Right renal cortex interstitium (tissue), 3 donors: Measurements from ENCODE around the gene PLEKHO1. TPM values are rescaled to one million over a fixed set of nuclear protein-coding genes. Genes with fewer than 3 reads are reported as not detected.

Experiments
- DNase-seq, 3 donors: peaks; one replicate each; pipeline ENCODE4 v3.0.0-alpha.2; 2013; ENCODE audit warnings: low read depth in 3 of 3, low spot score in 2 of 3
- polyA plus RNA-seq, 3 donors: library from polyadenylated mRNA; unstranded; fragments of 120-200 nt; gene quantifications; one replicate each; pipeline ENCODE4 v1.2.1, GENCODE V29; 2013; ENCODE audit not compliant: insufficient read length in 3 of 3

Gene PLEKHO1
- polyA plus RNA-seq, 3 donors = 45.6 to 47.6 (median 47.4) TPM

DNA sequence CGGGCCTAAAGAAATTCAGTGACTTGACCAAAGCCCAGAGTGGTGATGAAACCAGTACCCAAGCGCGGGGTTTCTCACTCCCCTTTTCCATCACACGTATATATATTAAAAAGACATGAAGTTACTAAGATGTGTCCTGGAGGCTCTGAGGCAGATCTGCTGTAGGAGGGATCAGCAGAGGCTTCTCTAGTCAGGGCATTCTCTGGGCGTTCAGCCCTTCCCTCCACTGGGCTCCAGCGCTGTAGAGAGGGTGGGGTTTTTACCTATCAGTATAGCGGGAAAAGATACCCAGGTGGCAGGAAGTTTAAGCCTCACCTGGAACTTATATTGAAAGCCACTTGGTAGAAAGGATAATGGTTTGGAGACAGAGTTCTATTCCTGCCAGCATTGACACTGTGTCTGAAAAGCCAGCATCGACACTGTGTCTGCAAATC lies 862 bp upstream of the PLEKHO1 start:
- no peak for DNase-seq

DNA sequence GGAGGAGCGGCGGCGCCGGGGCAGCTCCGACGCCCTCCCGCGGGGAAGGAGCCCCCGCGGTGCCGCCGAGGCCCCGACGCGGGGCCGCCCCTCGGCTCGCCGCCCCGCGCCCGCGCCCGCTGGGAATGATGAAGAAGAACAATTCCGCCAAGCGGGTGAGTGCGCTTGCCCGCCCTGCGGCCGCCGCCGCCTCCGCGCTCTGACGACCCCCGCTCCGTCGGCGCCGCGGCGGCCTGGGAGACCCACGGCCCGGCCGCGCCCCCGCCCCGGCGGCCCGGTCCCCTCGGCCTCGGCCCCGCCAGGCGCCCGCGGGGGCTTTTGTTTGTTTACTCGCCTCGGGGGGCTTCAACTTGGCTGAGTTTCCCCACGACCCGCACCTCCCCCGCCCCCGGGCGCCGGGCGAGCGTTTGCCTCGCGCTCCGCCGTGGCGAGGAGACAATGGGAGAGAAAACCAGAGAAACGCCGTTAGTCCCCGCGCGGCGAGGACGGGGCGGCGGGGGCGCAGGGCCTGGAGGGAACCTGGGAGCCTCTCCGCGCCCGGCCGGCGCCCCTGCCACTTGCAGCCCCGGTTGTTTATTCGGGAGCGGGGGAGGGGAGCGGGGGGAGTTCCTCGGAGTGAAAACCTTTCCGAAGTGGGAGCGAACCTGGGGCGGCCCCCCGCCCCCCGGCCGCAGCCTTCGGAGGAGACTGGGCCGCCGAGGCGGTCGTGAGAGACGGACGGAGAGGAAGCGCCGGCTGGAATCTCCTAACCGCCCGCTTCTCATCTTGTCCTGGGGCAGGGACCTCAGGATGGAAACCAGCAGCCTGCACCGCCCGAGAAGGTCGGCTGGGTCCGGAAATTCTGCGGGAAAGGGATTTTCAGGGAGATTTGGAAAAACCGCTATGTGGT lies 661 bp downstream of the PLEKHO1 start:
- DNase-seq = no peak

DNA sequence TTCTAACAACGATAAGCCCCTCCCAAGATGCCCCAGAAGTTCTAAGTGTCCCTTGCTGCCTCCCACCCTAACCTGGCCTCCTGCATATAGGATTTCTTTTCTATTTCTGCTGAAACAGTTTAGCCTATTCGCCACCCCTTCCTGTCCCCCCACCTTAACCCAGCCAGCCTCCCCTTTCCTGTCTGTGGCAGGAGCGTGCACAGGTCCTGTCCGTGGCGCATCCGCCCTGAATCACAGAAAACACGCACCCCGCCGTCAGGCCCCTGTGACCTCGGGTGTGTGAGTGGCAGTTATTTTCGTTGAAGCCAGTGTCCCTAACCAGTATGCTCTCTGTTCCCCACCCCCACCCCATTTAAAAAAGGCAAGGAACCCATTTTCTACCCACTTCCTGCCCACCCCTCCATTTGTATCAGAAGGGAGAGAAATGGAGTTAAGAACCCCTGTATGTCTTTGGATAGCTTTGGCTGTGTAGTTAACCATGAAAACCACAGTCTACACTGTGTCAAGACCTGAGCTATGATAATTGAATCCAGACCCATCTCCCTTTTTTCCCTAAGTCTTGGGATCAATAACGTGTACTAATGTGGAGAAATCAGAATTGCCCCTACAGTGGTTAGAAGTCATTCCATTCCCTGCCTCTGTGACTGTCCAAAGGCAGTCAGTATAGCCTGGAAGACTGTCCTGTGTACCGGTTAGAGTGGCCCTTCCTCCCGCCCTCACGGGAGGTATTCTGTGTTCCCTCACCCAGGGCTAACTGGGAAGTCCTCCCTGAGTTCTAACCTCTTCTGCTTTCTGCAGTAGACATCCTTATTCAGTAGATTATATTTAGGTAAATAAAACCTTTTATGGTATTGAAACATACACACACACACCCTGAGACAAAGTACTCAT lies 1.8 kb downstream of the PLEKHO1 start:
- no peak for DNase-seq

DNA sequence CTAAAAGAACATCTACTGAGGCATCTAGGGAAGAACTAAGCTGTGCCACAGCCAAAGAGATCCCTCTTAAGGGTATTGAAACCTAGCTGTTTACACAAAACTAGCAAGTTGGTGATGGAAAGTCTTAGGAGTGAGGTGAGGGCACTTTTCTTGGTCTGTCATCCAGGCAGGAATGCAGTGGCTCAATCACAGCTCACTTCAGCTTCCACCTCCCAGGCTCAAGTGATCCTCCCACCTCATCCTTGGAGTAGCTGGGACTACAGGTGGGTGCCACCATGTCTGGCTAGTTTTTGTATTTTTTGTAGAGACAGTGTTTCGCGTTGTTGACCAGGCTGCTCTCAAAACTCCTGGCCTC lies 2.4 kb downstream of the PLEKHO1 start:
- no peak for DNase-seq

DNA sequence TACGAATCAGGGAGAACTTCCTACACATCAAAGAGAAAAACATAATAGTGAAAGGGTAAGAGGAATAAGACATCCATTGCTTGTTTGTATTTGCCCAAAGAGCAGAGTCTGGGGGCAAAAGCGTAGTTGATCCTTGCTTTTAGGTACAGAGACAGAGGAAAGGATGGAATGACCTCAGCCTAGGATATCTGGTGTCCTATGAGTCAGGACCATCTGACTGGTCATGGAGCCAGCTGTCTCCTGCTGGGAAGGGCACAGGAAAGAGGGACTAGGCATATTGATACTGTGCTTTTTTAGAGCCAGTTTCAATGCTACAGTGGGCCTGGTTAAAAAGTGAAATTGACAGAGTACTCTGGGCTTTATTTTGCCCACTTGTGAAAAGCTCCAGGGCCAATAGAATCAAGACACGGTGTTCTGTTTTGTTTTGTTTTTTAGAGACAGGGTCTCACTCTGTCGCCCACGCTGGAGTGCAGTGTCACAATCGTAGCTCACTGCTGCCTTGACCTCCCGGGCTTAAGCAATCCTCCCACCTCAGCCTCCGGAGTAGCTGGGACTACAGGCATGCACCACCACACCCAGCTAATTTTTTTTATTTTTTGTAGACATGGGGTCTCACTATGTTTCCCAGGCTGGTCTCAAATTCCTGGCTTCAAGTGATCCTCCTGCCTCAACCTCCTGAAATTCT lies 3.2 kb downstream of the PLEKHO1 start:
- DNase-seq = no peak

DNA sequence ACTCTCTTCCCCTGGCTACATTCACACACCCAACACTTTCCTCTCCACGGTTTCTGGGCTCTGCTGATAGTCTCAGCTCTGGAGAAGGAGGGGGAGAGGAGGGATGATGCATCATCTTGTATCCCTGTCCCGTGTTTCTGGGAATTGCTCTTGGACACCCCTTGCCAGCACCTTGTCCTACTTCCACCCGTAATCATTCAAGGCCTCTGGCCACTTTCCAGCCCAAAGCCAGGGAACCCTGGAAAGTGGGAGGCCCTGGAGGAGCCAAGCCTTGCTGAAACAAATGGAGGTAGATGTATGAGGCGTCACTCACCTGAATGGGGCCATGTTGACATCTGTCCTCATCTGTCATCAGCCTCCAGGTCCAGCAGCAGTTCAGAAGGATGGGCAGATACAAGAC lies 4.4 kb downstream of the PLEKHO1 start:
- DNase-seq = no peak

DNA sequence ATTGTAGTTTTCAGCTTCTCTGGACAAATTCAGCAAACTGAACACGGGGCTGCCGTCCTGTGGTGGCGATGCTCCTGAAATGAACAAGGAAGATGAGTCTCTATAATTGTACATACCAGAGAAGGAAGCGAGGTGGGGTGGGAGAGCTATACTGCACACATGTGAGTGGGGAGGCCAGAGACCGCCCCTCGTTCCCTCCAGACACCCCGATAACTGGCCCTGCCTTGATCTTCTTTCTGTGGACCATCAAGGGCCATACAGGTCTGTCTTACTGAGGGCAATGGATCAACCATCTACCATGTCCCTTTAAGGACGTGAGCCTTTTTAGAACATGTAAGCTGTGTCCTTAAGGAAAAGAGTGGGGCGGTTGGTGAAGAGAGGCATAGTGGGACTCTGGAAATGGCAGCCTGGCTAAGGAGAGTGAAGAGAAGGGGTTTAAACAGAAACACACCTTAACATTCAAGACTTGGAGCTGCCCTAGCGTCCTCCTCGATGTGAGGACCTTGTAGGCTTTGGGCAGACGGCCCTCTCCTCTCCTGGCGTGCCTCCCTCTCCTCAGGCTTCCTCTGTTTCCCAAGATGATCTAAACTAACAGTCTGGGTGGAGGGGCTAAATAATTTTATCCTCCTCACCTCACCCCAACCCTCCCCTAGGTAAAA lies 5.8 kb downstream of the PLEKHO1 start:
- no peak for DNase-seq

DNA sequence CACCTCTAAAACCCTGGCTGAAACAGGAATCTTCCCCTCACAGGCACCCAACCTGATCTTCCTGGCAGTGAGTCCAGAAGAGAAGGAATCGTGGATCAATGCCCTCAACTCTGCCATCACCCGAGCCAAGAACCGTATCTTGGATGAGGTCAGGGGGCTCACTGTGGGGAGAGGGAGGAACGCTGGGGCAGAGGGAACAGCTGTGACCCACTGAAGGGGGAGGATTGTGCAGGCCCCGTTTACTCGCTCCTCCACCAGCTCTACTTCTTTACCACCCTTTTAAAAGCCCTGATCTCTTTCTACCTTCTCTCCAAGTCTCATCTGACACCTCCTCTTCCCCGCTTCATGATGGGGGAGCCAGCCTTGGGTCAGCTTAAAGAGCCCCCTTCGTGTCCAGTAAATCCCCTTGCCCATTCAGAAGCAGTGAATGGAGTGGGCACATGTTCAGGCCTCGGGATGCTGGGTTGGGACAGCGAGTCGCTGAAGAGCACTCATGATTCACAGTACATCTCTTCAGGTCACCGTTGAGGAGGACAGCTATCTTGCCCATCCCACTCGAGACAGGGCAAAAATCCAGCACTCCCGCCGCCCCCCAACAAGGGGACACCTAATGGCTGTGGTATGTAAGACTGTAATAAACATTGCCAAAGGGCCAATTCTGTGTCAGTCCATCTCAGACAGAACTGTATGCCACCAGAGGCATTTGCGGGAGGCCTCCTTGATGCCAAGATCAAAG lies 7.3 kb downstream of the PLEKHO1 start:
- no peak for DNase-seq

DNA sequence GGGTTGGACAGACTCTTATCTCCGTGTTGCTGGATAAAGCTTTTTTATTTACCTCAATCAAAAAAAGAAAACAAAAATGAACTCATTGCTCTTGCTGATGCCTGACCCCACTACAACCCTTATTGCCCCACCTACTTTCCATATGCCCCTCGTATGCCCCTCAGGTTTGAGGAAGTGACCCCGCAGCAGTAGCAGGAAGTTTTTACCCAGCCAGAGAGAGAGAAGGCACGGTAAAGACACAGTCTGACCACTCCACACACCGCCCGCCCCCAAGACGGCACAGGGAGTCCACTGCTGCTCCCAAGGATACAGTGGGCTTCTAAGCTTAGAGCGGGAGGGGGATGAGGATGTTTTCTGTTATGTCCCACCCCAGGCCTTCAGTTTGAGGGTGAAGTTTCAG lies 9.8 kb downstream of the PLEKHO1 start:
- no peak for DNase-seq

DNA sequence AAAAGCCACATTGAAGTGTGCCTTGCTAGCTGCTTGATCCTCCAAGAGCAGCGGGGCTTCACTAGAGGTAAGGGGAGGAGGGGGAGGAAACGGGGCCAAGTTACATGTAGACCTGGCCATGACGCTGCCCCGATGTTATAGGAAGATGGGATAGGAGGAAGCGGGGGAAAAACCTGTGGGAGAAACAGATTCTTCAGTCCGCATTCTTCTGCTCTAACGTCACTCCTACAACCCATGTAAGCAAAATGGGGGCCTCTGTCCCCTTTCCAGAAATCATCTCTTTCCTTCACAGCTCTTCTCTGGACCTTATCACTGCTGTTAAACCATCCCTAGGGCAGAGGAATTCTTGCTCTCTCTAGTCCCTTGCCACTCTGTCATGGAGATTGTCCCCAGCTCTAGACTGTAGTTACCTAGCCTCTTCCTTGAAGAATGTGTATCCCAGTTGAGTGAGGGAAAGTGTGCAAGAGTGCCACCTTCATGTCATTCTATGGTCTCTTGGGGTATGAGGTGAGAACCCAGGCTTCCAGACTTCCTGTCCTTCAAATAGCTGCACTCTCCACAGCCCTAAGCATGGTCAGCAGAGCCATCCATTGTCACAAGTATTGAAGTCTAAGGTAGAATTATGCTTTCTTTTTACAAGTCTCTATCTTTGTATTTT lies 11.4 kb downstream of the PLEKHO1 start:
- DNase-seq = no peak

DNA sequence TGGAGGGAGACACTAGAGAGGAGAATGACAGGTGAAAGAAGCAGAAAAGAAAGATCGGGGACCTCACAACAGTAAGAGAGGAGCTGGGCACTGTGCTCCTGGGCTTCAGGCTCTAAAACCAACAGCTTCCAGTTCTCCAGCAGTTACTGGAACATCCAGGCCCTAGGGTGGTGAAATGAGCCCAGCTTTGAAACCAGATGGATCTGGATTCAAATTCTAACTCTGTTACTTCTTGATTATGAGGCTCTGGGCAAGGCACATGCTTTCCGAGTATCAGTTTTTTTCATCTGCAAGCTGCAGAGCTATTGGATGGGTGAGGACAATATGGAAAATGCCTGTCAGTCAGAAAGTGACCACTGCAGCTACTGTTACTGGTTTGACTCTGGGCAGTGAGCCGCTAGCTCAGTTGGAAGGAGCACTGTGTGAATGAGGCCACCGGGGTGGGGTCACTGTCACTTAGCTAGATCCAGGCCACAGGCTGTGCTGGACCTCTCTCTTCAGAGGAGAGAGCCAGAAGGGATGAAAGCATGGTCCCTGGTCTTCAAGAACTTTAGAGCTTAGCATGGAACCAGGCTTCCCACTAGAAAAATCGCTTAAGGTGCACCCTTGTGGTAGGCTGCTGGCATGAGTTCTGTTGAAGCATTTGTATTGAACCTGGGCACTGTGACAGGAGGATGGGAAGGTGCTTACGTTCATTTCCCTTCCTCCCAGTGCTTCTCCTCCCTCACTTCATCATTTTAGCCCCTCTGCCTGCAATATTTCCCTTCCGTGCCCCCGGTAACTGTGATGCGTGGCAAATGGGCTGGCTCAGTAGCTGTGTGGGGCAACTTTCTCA lies 12.2 kb downstream of the PLEKHO1 start:
- no peak for DNase-seq

DNA sequence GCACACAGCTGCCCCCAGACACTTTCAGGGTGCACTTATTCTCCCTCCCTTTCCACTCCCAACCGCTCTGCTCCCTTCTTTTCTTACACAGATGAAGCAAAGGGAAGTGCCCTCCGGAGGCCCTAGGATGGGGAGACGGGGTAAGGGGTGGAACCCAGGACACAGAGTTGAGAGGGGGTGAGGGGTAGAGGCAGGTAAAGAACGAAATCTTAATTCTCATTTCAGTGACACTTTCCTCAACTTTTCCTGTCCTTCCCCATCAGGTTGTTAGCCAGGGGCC lies 12.8 kb downstream of the PLEKHO1 start:
- DNase-seq = no peak

DNA sequence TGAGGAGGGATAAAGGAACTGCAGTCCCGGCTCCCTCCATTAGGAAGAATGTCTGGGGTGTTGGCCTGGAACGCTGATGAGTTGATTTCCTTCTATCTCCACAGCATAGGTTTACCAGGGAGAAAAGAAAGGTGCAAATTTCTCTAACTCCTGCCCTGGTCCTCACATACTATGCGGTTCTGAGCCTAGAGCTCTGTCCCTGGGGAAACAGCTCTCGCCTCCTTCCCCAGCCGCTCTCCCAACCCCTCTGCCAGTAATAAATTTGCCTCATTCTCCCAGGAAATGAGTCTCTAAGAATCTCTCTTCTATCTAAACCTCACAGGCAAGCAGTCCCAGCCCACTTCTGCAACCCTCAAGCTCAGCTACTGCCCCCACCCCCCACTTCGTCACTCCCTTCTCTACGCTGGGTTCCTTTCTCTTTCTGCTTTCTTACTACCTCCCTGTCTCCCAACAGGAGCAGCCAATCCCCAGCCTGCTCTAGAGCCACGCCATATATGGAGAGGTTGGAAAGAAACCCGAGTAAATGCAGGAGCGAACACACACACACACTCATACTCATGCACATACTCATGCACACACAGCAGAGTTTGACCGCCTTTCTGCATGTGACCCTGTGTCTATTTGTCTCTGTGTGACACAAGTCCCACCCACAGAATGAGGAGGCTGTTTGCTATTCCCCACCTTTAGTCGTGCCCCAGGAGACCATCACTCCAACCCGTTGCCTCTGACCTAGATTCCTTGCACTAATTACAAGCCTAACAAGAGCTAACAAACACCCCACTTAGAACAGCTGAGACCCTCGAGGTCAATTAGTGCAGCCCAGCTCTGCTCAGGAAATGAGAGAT lies 13.4 kb downstream of the PLEKHO1 start:
- peak; percentile 86 for DNase-seq

DNA sequence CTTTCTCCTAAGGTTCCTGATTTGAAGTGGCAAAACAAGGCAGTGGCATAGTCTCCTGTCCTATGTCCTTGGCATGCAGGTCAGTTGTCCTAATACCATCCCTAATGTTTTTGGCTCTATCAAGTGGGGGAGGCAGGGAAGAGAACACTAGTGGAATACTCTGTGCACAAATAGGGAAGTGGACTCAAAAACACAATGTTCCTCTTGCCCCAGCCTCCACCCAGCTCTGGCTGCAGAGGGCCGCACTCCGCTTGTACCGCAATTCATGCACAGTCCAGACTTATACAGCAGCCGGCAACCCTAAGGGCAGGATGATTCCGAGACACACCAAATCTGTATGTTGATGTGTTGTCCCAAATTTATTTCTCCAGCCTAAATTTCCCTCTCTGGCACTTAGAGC lies 14.5 kb downstream of the PLEKHO1 start:
- no peak for DNase-seq

DNA sequence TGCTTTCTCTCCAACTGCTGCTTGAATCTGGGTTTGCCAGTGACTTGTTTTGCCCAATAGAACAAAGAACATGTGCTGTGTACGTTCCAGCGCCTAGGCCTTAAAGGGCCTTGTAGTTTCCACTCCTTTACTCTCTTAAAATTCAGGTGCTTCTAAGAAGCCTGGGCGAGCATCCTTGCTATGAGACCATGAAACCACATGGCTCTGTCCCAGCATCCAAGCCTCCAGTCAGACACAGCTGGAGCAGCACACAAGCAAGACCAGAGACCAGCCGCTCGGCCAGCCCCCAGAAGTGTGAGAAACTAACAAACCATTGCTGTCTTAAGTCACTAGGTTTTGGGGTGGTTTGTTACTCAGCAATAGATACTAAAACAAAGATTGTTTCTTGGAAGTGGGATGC lies 15.1 kb downstream of the PLEKHO1 start:
- no peak for DNase-seq

DNA sequence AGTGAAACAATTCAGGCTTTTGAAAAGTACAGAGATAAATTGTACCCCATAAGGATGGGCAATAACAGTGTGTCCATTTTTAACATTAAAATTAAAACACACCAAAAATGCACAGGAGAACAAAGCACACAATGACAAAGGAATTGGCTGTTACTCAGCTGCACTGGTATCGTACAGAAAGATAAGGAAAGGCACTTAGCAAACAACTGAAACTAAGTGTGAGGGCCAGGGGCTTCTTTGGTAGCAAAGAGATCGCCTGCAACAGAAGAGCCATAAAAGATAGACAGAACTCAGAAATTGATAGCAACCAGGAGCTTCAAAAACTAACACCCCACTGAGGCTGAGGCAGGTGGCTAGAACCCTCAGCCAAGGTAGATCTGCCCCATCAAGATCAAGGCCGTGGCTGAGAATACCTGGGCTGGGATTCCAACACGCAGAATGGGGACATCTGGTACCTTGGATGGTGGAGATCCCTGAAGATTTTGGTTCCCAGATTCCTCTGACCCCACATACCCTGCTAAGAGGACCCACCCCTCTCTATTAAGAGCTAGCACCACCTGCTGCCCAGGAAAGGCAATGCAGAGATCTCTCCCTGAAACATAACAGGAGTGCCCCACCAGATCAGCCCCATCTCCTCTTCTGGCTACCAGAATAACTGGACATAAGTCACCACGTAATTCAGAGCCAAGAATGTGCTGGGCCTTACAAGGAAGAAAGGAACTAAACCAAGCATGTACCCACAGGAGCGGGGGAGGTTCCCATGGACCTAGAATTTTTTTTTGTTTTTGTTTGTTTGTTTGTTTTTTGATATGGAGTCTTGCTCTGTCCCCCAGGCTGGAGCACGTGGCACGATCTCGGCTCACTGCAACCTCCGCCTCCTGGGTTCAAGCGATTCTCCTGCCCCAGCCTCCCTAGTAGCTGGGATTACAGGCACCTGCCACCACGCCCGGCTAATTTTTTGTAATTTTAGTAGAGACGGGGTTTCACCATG lies 16.2 kb downstream of the PLEKHO1 start:
- DNase-seq = no peak
